ENCODE measurements around the gene PCDHA7. TPM values are rescaled to one million over a fixed set of nuclear protein-coding genes. Genes with fewer than 3 reads are reported as not detected.
"Not testable (repeated sequence)": the region's sequence is repeated elsewhere in the genome, so short reads cannot be mapped to it uniquely, and the experiment has no call there.

The PCDHA7 gene, protein sequence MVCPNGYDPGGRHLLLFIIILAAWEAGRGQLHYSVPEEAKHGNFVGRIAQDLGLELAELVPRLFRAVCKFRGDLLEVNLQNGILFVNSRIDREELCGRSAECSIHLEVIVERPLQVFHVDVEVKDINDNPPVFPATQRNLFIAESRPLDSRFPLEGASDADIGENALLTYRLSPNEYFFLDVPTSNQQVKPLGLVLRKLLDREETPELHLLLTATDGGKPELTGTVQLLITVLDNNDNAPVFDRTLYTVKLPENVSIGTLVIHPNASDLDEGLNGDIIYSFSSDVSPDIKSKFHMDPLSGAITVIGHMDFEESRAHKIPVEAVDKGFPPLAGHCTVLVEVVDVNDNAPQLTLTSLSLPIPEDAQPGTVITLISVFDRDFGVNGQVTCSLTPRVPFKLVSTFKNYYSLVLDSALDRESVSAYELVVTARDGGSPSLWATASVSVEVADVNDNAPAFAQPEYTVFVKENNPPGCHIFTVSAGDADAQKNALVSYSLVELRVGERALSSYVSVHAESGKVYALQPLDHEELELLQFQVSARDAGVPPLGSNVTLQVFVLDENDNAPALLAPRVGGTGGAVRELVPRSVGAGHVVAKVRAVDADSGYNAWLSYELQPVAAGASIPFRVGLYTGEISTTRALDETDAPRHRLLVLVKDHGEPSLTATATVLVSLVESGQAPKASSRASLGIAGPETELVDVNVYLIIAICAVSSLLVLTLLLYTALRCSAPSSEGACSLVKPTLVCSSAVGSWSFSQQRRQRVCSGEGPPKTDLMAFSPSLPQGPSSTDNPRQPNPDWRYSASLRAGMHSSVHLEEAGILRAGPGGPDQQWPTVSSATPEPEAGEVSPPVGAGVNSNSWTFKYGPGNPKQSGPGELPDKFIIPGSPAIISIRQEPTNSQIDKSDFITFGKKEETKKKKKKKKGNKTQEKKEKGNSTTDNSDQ
- total RNA-seq, result not detected

DNA sequence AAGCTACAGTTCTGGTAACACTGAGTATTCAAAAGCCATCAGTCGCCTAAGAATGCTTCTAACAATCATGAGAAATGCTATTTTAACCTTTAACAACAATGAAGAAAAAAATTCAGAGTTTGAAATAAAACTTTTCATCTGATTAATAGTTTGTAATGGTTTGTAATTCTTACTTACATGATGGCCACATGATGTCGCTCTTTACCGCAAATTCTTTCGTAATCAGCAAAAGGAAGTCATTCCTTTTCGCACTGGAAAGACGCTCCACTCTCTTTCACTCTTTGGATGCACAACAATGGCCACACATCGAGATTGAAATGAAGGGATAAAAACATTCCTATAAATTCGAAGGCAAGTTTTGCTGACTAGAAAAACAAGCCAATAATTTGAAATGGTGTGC lies at the start of gene PCDHA7:
PCDHA7 (plus strand) TSS at position 277 of the 400 bp plus-strand sequence; CDS start at position 392, 115 bp downstream.
- peaks cover 12% of the 10 kb centered on the region for H3K9me3 Mint-ChIP-seq
- ATAC-seq (ENCODE audit: low read depth) (no peak), DNase-seq (no peak)
- POLR2A ChIA-PET, result no interaction called here
- peaks cover 7% of the 10 kb centered on the region for H3K27me3 Mint-ChIP-seq
- no peak within 1 kb of the TSS for H3K27ac Mint-ChIP-seq
- H3K4me1 Mint-ChIP-seq, result no peaks in the 10 kb centered on the region
- H3K36me3 Mint-ChIP-seq, result no peaks in the 10 kb centered on the region
- H3K4me3 Mint-ChIP-seq, result no peak within 1 kb of the TSS

DNA sequence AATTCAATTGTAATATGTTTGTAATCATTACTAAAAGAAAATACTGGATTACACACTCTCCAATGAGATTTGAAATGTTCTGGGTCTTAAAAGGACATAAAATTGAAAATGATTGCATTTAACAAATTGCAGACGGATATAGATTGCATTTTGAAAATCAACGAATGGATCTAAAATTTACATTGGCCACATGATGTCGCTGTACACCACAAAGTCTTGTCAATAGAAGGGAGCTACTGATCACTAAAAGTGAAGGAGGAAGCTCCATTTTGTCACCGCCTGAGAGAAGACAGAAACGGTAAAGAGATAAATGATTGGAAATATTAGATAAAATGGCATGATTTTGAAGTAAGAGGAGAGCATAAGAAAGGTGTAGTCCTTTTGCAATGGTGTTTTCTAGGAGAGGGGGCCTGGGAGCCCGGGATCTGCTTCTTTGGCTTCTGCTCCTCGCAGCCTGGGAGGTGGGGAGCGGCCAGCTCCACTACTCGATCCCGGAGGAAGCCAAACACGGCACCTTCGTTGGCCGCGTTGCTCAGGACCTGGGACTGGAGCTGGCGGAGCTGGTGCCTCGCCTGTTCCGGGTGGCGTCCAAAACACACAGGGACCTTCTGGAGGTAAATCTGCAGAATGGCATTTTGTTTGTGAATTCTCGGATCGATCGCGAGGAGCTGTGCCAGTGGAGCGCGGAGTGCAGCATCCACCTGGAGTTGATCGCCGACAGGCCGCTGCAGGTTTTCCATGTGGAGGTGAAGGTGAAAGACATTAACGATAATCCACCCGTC lies 48.0 kb upstream of the PCDHA7 start, which contains the start of gene PCDHA1:
PCDHA1 (plus strand) TSS at position 236 of the 782 bp plus-strand sequence.
- POLR2A ChIA-PET, result no interaction called here
- no peaks in the 10 kb centered on the region for H3K4me1 Mint-ChIP-seq
- DNase-seq (no peak), ATAC-seq (ENCODE audit: low read depth) (no peak)
- peaks cover 16% of the 10 kb centered on the region for H3K9me3 Mint-ChIP-seq
- H3K36me3 Mint-ChIP-seq, result no peaks in the 10 kb centered on the region
- H3K4me3 Mint-ChIP-seq, result no peak within 1 kb of the TSS
- no peak within 1 kb of the TSS for H3K27ac Mint-ChIP-seq
- peaks cover 3% of the 10 kb centered on the region for H3K27me3 Mint-ChIP-seq

DNA sequence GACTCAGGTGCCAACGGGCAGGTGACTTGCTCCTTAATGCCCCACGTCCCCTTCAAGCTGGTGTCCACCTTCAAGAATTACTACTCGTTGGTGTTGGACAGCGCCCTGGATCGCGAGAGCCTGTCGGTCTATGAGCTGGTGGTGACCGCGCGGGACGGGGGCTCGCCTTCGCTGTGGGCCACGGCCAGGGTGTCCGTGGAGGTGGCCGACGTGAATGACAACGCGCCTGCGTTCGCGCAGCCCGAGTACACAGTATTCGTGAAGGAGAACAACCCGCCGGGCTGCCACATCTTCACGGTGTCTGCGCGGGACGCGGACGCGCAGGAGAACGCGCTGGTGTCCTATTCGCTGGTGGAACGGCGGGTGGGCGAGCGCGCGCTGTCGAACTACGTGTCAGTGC lies 46.6 kb upstream of the PCDHA7 start:
- ATAC-seq (ENCODE audit: low read depth); H3K27ac Mint-ChIP-seq; H3K4me3 Mint-ChIP-seq; H3K36me3 Mint-ChIP-seq; H3K4me1 Mint-ChIP-seq; POLR2A ChIA-PET; DNase-seq; H3K27me3 Mint-ChIP-seq: not testable (repeated sequence)
- H3K9me3 Mint-ChIP-seq, result peaks cover 15% of the 10 kb centered on the region

DNA sequence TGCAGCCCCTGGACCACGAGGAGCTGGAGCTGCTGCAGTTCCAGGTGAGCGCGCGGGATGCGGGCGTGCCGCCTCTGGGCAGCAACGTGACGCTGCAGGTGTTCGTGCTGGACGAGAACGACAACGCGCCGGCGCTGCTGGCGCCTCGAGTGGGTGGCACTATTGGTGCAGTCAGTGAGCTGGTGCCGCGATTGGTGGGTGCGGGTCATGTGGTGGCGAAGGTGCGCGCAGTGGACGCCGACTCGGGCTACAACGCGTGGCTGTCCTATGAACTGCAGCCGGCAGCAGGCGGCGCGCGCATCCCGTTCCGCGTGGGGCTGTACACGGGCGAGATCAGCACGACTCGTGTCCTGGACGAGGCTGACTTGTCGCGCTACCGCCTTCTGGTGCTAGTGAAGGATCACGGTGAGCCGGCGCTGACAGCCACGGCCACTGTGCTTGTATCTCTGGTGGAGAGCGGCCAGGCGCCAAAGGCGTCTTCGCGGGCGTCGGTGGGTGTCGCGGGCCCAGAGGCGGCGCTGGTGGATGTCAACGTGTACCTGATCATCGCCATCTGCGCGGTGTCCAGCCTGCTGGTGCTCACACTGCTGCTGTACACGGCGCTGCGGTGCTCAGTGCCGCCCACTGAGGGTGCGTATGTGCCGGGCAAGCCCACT lies 46.1 kb upstream of the PCDHA7 start:
- H3K9me3 Mint-ChIP-seq, result peaks cover 17% of the 10 kb centered on the region
- H3K27me3 Mint-ChIP-seq; H3K4me3 Mint-ChIP-seq; H3K4me1 Mint-ChIP-seq; DNase-seq; ATAC-seq (ENCODE audit: low read depth); H3K36me3 Mint-ChIP-seq; H3K27ac Mint-ChIP-seq; POLR2A ChIA-PET: not testable (repeated sequence)

DNA sequence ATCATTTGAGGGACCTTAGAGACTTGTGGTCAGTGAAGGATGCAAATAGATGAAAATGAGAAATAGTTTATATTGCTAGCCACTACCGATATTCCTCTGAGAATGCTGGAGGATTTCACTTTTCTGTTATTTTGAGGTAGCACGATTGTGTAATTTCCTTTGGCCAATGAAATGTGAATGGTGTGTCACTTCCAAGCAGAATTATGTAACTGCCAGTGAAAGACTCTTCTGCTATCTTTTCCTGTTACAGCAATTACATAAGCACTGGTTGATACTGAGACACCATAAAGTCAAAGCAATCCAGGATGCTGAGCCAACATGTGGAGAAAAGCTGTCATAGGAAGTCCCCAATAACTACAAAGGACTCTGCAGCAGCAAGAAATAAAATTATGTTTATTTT lies 43.0 kb upstream of the PCDHA7 start:
- DNase-seq (no peak), ATAC-seq (ENCODE audit: low read depth) (no peak)
- Mint-ChIP-seq H3K27me3 (peaks cover 10% of the 10 kb centered on the region), H3K9me3 (peaks cover 17% of the 10 kb centered on the region), H3K36me3 (no peaks in the 10 kb centered on the region), H3K4me1 (no peaks in the 10 kb centered on the region), H3K27ac (no peak overlapping the region), H3K4me3 (no peak overlapping the region)
- POLR2A ChIA-PET, result no interaction called here

DNA sequence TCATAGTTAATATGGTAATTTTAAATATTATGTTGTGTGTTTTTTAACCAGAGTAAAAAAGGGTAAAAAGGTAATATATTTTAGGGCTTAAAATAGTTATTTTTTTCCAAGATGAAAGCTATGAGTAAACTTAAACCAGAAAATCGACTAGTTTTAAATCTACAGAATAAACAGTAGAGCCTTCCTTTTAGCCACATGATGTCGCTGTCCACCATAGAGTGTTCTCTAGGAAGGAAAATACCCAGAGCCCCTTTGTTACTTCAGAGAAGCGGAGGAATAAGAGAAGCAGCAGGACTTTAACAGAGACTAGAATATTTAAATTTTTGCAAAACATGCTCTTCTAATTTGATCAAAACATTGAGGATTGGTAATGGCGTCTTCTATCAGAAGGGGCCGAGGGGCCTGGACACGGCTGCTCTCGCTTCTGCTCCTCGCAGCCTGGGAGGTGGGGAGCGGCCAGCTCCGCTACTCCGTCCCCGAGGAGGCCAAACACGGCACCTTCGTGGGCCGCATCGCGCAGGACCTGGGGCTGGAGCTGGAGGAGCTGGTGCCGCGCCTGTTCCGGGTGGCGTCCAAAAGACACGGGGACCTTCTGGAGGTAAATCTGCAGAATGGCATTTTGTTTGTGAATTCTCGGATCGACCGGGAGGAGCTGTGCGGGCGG lies 39.3 kb upstream of the PCDHA7 start, which contains the start of gene PCDHA2:
PCDHA2 (plus strand) TSS at position 258 of the 664 bp plus-strand sequence.
- Mint-ChIP-seq H3K4me3 (no peak within 1 kb of the TSS), H3K9me3 (peaks cover 14% of the 10 kb centered on the region), H3K4me1 (no peaks in the 10 kb centered on the region), H3K27me3 (peaks cover 8% of the 10 kb centered on the region), H3K27ac (no peak within 1 kb of the TSS), H3K36me3 (no peaks in the 10 kb centered on the region)
- POLR2A ChIA-PET, result no interaction called here
- no peak for ATAC-seq (ENCODE audit: low read depth)
- DNase-seq, result no peak

DNA sequence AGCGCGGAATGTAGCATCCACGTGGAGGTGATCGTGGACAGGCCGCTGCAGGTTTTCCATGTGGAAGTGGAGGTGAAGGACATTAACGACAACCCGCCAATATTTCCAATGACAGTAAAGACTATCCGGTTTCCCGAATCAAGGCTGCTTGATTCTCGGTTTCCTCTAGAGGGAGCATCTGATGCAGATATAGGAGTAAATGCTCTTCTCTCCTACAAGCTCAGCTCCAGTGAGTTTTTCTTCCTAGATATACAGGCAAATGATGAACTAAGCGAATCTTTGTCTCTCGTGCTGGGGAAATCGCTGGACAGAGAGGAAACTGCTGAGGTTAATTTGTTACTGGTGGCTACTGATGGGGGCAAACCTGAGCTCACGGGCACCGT lies 38.8 kb upstream of the PCDHA7 start:
- Mint-ChIP-seq H3K4me1 (no peaks in the 10 kb centered on the region), H3K27me3 (peaks cover 7% of the 10 kb centered on the region), H3K27ac (no peak overlapping the region), H3K36me3 (no peaks in the 10 kb centered on the region), H3K9me3 (peaks cover 16% of the 10 kb centered on the region), H3K4me3 (no peak overlapping the region)
- ATAC-seq (ENCODE audit: low read depth) (no peak), DNase-seq (no peak)
- POLR2A ChIA-PET, result no interaction called here

DNA sequence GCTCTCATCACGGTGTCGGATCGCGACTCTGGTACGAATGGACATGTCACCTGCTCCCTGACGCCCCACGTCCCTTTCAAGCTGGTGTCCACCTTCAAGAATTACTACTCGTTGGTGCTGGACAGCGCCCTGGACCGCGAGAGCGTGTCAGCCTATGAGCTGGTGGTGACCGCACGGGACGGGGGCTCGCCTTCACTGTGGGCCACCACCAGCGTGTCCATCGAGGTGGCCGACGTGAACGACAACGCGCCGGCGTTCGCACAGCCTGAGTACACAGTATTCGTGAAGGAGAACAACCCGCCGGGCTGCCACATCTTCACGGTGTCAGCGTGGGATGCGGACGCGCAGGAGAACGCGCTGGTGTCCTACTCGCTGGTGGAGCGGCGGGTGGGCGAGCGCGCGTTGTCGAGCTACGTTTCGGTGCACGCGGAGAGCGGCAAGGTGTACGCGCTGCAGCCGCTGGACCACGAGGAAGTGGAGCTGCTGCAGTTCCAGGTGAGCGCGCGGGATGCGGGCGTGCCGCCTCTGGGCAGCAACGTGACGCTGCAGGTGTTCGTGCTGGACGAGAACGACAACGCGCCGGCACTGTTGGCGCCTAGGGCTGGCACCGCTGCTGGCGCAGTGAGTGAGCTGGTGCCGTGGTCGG lies 37.9 kb upstream of the PCDHA7 start:
- H3K4me1 Mint-ChIP-seq; POLR2A ChIA-PET; ATAC-seq (ENCODE audit: low read depth); H3K27me3 Mint-ChIP-seq; H3K36me3 Mint-ChIP-seq; H3K27ac Mint-ChIP-seq; DNase-seq; H3K4me3 Mint-ChIP-seq: not testable (repeated sequence)
- peaks cover 14% of the 10 kb centered on the region for H3K9me3 Mint-ChIP-seq

DNA sequence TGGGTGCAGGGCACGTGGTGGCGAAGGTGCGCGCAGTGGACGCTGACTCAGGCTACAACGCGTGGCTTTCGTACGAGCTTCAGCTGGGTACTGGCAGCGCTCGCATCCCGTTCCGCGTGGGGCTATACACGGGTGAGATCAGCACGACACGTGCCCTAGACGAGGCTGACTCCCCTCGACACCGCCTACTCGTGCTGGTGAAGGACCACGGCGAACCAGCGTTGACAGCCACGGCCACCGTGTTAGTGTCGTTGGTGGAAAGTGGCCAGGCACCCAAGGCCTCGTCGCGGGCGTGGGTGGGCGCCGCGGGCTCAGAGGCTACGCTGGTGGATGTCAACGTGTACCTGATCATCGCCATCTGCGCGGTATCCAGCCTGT lies 37.4 kb upstream of the PCDHA7 start:
- POLR2A ChIA-PET, result no interaction called here
- DNase-seq (no peak), ATAC-seq (ENCODE audit: low read depth) (no peak)
- Mint-ChIP-seq H3K27ac (no peak overlapping the region), H3K4me1 (no peaks in the 10 kb centered on the region), H3K4me3 (no peak overlapping the region), H3K9me3 (peaks cover 14% of the 10 kb centered on the region), H3K27me3 (peaks cover 7% of the 10 kb centered on the region), H3K36me3 (no peaks in the 10 kb centered on the region)

DNA sequence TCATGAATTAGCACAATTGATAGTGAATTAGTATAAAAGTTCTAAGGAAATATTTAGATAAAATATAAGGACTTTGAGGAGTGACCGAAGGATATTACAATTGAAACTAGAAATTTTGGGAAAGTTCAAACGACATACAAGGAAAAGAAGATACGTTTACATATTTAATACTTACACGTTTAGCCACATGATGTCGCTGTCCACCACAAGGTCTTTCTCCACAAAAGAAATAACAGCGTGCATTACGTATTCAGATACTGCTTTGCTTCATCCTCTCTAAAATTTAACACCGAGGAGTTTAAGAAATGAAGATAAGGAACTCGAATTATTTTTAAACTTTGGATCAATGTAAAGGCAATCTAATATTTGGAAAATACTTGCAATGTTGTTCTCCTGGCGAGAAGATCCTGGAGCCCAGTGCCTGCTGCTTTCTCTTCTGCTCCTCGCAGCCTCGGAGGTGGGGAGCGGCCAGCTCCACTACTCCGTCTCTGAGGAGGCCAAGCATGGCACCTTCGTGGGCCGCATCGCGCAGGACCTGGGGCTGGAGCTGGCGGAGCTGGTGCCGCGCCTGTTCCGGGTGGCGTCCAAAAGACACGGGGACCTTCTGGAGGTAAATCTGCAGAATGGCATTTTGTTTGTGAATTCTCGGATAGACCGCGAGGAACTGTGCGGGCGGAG lies 33.1 kb upstream of the PCDHA7 start, which contains the start of gene PCDHA3:
PCDHA3 (plus strand) TSS at position 242 of the 678 bp plus-strand sequence.
- no peak for DNase-seq

DNA sequence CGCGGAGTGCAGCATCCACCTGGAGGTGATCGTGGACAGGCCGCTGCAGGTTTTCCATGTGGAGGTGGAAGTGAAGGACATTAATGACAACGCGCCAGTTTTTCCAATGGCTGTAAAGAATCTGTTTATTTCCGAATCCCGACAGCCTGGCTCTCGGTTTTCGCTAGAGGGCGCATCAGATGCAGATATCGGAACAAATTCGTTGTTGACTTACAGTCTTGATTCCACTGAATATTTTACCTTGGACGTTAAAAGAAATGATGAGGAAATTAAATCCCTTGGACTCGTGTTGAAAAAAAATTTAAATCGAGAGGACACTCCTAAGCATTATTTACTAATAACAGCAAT lies 32.6 kb upstream of the PCDHA7 start:
- H3K9me3 Mint-ChIP-seq, result peaks cover 14% of the 10 kb centered on the region
- POLR2A ChIA-PET, result no interaction called here
- no peak overlapping the region for H3K4me3 Mint-ChIP-seq
- no peak for ATAC-seq (ENCODE audit: low read depth)
- no peak for DNase-seq
- H3K4me1 Mint-ChIP-seq, result no peaks in the 10 kb centered on the region
- H3K36me3 Mint-ChIP-seq, result no peaks in the 10 kb centered on the region
- H3K27me3 Mint-ChIP-seq, result no peaks in the 10 kb centered on the region
- no peak overlapping the region for H3K27ac Mint-ChIP-seq

More for the DNA sequence above, 33.1 kb upstream of the PCDHA7 start, which contains the start of gene PCDHA3:
- Mint-ChIP-seq H3K36me3 (no peaks in the 10 kb centered on the region), H3K27ac (no peak within 1 kb of the TSS), H3K27me3 (no peaks in the 10 kb centered on the region), H3K9me3 (peaks cover 13% of the 10 kb centered on the region), H3K4me1 (no peaks in the 10 kb centered on the region), H3K4me3 (no peak within 1 kb of the TSS)
- POLR2A ChIA-PET, result no interaction called here
- ATAC-seq (ENCODE audit: low read depth), result no peak

DNA sequence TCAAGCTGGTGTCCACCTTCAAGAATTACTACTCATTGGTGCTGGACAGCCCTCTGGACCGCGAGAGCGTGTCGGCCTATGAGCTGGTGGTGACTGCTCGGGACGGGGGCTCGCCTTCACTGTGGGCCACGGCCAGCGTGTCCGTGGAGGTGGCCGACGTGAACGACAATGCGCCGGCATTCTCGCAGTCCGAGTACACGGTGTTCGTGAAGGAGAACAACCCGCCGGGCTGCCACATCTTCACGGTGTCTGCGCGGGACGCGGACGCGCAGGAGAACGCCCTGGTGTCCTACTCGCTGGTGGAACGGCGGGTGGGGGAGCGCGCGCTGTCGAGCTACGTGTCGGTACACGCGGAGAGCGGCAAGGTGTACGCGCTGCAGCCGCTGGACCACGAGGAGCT lies 31.7 kb upstream of the PCDHA7 start:
- H3K4me3 Mint-ChIP-seq; ATAC-seq (ENCODE audit: low read depth); H3K4me1 Mint-ChIP-seq; H3K27ac Mint-ChIP-seq; POLR2A ChIA-PET; H3K27me3 Mint-ChIP-seq; H3K36me3 Mint-ChIP-seq: not testable (repeated sequence)
- peaks cover 16% of the 10 kb centered on the region for H3K9me3 Mint-ChIP-seq
- DNase-seq, result peak; percentile 33

All from activated naive CD8-positive, alpha-beta T cell treated with anti-CD3 and anti-CD28 coated beads, Interleukin-2, amount 10 ng/mL, durations not matched to agents 7 days and 5 days (primary cell).